NCI-H2171 treated with DMSO at 0.1 percent for 48 hours (cell line): ENCODE measurements around the gene ETV7.
"Not testable (repeated sequence)": the region's sequence is repeated elsewhere in the genome, so short reads cannot be mapped to it uniquely, and the experiment has no call there.

ENCODE experiments used
- DNase-seq: peaks from one replicate; lab custom pipeline; 2025; lab: John Stamatoyannopoulos, UW

ETV7 gene

DNA sequence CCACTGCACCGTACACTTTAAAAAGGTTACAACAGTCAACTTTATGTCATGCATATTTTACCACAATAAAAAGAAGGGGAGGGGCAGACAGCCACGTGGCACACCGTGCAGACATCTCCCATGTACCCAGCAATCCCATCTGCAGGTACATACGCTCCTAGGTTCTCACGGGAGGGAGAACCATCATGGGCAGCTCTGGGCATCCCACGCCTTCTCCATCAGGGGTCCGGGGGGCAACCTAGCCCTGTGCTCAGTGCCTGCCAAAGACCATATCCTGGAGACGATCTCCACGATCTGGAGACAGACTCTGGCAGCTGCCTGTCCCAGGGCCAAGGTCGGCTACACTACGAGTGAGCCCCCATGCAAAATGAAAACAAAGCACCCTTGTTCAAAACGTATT, 48.3 kb downstream of the ETV7 start:
- DNase-seq = no peak

DNA sequence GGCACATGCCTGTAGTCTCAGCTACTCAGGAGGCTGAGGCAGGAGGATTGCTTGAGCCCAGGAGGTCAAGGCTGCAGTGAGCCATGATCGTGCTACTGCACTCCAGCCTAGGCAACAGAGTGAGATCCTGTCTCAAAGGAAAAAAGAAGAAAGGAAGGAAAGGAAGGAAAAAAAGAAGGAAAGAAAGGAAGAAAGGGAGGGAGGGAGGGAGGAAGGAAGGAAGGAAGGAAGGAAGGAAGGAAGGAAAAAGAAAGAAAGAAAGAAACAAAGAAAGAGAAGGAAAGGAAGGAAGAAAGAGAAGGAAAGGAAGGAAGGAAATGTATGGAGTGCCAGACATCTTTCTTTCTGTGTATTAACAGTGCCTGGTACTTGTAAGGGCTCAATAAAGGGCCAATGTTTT, 49.2 kb downstream of the ETV7 start:
- not testable (repeated sequence) for DNase-seq

DNA sequence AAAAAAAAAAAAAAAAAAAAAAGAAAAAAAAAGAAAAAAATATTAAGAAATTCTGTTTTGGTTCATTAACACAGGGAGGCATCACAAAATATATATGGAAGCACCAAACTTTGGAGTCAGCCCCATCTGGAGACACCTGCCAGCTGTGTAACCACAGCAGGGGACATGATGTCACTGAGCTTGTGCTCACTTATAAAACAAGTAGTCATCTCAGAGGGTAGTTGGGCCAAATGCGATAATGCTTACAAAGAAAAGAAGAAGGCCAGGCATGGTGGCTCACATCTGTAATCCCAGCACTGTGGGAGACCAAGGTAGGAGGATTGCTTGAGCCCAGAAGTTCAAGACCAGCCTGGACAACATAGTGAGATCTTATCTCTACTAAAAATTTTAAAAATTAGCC, 49.7 kb downstream of the ETV7 start:
- no peak for DNase-seq

DNA sequence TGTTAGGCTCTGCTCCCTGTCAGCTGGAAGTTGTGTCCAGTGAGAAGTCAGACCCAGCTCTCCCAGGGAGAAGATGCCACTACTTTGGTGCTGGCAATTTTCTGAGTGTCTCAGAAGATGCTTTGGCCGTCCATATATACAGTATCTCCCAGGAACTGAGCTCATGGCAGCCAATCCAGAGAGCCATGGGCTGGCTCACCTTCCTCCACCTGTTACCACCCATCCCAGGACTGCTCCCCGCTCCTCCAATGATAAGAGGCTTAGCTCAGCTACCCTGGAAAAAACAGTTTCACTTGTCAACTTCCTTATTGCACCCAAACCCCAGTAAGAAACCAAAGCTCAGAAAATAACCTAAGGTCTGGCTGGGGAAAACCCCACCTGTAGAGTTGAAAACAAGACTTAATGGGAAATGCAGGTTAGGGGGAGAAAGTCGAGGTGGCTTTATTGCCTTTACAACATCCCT, 50.7 kb downstream of the ETV7 start, which contains the start of gene BNIP5:
Gene BNIP5 (minus strand): TSS at position 110 of the 463 bp plus-strand sequence. CDS start 6,198 bp downstream, outside the sequence.
- no peak for DNase-seq

DNA sequence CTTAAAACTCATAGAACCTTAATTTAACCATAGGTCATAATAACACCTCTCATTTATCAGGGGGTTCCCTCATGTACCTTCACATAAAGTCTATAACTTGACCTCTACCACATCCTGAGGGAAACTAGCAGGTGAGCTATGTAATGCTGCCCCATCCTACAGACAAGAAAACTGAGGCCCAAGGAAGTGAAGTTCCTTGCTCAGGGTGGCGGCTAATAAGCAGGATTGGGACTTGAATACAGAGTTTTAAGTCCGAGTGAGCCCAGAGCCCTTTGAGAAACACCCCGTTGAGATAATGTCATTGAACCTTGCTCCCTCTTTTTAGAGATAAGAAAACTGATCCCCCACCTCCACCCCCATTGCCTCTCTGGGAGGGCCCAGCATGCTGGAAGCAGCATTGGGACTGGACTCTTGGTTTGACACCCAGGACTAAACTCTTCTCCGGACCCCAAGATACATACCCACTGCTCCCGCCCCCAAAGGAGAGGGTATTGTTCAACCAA, 51.2 kb downstream of the ETV7 start:
- no peak for DNase-seq

DNA sequence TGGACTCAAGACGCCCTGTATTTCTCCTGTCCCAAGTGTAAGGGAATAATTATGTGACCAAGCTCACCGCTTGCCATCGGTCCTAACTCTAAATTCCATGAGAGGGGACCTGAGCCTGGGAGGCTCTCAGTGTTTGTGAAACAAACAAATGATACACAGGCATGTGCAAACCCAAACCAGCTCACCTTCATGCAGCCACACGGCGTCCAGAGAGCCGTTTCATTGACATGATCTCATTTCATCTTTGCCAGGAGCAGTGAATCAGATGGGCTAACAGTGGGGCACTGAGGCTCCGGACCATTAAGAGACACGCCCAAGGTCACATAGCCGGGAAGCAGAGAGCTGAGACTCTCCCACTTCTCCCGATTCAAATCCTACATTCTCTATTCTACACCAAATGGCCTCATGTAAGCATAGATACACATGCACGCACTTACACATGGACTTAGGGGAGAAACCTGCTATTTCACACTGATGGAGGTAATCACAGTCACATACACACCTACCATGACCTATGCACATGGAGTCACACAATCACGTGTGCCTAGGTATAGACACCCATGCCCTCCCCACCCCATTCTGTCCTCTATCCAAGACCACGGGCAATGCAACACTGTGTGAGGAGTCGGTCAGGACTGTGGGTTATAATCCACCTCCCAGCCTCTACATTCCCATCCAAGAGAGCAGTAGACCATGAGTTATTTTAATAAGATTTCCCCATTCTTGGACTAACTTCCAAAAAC, 51.8 kb downstream of the ETV7 start:
- DNase-seq = no peak

DNA sequence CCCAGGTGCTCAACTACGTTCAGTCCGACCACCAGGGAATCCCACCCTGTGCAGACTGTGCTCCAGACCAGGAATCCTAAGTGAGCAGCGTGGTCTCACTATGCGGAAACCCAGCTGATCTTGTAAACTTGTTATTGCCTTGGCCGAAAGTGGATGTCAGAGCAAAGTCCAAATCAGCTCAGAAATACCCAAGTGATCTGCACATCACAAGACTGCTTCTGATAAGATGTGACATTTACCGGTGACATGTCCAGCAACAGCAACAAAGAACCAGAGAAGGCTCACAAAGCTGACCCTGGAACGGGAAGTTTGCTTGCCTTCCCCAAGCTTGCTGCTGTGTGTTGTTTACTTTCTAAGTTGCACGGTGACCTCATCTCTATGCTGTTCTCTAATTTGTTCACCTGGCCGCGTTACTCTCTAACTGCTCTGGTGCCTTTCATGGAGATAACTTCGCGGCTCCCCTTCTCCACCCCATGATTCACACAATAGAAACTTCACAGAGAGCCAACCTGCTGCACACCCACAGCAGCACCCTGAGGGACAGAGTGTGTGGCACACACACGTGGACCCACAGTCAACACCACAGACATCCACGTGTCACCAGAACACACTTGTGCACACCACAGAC, 52.5 kb downstream of the ETV7 start:
- DNase-seq = no peak

DNA sequence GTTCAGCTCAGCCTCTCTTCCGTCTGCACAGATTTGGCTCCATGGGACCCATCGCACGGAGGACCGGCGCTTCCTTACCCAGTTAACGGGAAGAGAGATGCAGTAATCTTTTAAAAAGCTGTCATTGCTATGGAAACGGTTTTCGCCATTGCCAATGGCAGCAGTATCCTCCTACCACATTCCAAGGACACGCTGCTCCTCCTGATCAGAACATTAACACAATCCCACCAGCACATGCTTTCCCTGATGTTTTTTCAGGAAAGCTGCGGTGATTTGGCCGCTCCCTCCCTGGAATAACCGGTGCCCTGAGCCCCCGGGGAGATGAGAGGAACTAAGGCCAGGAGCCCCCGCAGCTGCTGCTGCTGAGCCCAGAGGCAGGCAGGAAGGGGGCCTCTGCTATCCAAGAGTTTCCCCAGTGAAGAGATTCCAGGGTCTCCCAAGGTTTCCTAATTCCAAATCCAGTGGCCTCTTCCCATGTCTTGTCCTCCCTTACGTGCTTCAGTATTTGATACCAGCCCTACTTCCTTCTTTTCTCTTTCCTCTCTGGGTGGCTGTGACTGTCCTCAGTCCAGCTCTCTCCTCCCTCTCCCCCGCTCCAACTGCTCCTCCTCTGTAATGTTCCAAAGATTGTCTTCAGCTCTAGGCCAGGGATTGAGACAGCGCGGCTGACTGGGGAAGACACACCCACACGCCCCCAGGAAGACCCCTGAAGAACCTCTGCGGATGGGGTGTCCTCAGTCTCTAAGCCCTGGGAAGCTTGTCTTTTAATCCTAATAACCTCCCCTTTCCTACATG, 53.3 kb downstream of the ETV7 start:
- no peak for DNase-seq

DNA sequence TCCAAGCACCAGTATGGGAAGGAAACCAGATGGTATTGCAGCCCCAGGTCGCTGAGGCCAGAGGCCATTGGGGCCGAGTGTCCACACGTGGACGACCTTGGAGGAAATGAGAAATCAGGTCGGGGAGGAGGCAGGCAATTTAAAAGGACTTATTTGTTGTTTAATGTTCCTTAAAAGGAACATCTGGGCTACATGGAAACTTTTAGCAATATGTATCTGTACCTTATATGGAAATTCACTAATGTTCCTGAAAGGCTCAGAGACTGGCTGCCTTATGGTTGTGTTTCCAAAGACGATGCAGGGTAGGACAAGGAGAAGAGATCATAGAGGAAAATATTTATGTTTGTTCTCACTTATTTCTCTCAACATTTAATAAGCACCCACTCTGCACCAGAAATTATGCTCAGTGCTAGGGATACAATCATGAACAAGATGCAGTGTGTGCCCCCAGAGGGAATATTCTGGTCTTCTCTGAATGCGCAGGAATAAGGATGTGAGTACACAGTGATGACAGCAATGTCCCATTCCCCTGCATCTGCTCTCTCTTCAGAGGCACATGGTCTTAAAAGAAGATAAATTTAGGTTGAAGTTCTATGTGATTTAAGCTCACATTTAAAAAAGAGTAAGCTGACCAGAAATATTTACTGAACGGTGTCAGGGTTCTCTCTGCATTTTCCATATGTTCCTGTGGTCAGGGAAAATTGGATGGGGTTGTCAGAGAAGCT, 54.1 kb downstream of the ETV7 start:
- DNase-seq = no peak

DNA sequence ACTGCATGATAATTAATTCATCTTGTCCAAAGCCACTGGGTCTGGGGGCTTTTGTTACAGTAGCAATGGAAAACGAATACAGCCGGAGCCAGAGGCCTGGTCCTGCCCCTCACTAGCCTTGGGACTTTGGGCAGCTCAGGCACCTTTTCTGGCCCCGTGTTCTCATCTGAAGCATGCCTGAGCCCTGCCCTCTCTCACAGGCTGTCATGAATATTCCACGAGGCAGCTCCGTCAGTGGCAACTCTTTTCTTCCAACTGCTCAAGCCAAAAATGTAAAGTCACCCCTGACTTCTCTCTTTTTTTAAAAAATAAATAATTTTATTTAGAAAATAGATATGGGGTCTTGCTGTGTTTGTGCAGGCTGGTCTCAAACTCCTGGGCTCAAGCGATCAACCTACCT, 56.1 kb downstream of the ETV7 start:
- DNase-seq = no peak

DNA sequence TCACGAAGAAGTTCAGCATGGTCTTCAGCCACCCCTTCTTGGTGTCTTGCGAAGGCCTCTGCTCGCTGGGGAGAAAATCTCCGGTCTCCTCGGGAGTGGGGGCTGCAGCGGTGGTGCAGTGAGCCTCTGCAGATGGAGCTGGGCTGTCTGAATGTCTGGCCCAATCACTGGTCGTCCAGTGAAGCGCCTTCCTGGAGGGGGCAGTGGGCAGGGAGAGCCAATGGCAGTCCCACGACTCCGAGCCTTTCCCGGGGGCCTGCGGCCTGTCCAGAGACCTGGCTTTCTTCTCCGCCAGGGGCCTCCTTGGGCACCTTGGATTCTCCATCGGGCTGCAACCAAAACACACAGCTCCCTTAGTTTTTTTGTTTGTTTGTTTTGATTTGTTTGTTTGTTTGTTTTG, 57.1 kb downstream of the ETV7 start:
- no peak for DNase-seq

DNA sequence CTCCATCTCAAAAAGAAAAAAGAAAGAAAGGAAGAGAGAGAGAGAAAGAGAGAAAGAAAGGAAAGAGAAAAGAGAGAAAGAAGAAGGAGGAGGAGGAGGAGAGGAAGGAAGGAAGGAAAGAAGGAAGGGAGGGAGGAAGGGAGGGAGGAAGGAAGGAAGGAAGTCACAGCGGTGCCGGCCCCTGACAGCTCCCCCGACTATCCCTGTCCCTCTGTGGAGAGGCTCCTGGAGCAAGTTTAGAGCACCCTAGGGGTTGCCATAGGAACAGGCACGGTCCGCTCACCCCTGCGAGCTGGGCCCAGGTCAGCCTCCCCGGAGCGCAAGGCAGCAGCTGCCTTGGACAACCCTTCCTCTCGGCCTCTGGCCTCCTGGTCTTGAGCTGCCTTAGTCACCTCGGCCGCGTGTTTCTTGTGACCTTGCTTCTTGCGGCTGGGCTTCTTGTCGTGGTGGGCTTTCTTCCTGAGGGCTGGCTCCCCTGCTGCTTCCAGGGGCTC, 57.6 kb downstream of the ETV7 start:
- DNase-seq = no peak

DNA sequence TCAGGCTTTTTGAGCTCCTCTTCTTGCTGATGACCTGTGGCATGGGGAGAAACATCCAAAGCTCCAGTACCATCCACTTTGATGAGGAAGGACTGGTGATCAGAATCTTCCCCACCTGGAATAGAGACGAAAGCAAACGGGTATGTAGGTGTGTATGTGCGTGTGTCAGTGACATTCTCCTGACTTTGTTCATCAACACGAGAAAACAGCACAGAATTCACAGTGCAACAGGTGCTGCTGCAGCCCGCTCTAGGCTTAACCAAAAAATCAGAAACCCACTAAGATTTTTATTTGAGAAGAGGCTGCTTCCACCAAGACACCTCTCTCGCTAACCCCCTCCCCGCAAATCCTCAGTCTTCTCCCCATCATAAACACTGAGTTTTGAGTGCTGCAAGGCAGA, 58.9 kb downstream of the ETV7 start:
- no peak for DNase-seq

DNA sequence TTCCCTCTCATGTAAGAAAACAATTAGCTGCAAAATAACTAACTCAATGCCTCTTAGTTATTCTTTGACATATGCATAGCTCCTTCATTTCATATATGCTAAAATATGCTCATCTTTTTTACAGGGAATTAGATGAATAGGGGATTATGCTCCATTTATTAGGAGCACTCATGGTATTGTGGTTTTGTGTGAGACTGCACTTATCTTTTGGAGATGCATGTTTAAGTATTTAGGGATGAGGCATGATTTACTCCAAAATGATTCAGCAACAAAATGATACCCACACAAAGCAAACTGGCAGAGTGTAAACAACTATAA, 59.6 kb downstream of the ETV7 start:
- no peak for DNase-seq

DNA sequence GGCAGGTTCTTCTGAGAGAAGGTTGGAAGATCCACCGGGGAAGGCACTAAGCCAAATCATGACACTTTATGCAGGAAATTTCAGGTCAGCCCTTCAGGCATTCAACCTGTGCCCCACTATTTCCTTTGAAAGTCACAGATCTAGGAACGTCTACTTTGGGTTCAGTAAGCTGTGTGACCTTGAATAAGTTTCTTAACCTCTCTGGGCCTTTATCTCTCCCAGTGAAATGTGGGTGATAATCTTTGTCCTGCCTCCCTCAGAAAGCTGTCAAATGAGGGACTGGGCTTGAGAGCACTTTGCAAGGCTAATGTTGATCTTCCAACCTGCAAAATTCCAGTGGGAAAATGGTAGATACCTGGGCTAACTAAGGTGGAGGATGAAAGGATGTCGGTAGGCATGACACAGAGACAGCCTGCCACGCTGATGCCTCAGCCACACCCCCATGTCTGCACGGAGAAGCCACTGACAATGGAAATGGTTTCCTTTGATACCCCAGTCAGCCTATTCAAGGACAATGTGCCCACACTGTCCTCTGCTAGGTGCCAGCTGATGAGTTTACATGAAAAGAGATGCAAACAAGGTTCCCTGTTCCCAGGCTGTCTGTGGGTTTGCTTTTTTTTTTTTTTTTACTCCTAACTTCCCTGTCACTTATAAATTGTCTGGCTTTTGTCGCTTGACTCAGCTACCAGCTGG, 60.1 kb downstream of the ETV7 start:
- peak; percentile 26 for DNase-seq

DNA sequence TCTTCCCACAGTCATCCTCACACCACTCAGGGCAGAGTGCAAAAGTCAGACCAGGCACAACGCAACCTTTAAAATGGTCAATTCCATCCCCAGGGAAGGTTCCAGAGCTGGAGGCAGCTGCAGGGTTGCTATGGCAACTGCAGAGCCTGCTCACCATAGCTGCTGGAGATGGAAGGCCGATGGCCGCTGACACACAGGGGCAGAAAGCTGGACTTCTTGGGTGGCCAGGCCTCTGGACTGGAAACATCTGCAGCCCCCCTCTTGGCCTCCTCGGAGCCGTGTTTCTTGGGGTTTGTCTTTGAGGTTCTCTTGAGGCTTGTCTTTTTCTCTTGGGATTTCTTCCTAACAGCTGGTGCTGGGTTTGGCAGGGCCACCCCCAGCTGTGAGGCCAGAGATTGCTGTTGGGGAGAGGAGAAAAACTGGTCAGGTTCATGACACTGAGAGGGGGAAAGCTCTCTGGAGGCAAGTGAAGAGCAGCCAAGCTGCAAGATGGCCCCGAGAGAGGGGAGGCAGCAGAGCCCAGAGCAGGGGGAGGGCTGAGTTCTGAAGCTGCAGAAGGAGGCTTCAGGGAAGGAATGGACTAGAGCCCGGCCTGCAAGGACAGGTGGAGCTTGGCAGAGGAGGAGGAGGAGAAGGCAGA, 61.0 kb downstream of the ETV7 start:
- DNase-seq = peak; percentile 51

DNA sequence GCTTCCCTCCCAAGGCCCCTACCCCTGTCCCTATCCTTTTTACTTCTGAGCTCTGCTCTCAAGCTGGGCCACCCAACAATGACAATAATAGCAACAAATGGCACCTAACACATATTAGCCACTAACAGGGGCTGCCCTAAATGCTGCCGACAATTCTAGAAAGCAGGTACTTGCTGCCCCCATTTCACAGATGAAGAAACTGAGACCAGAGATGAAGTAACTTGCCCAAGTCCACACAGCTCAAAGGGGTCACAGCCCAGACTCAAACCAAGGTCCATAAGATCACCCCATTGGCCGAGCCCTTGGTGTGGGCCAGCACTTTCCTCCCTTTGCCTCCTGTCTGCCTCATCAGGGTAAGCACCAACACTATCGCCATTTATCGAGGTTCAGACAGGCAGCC, 62.8 kb downstream of the ETV7 start:
- DNase-seq = no peak

DNA sequence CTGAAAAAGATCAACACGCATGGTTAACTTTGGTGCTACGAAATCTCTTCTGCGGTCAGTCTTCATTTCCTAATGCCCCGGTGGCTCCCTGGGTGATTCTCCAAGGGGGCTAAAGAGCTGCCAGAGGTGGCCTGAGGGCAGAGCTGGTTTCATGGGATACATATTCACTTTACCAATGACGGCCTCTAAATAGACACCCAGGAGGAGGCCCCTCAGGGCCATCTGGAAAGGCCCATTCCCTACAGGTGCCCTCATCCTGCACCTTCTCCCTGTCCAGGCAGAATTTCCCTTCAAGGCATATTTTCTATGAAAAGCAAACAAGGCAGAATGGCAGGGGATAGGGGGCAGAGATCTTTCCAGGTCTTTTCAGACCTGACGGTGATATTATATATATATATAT, 63.3 kb downstream of the ETV7 start:
- DNase-seq = no peak

DNA sequence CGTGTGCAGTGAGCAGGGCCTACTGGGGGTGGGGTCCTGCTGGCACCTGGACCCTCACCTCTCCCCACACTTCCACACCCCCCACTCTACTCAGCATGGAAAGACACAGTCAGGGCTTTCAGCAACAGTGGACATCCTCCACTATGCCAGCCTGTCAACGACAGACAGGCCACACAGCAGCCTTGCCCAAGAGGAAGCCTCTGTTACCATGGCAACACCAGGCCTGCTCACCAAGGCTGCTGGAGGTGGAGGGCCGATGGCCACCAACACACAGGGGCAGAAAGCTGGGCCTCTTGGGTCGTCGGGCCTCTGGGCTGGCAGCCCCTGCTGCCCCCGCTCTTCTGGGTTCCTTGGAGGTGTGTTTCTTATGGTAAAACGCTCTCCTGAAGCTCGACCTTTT, 64.4 kb downstream of the ETV7 start:
- DNase-seq = no peak

DNA sequence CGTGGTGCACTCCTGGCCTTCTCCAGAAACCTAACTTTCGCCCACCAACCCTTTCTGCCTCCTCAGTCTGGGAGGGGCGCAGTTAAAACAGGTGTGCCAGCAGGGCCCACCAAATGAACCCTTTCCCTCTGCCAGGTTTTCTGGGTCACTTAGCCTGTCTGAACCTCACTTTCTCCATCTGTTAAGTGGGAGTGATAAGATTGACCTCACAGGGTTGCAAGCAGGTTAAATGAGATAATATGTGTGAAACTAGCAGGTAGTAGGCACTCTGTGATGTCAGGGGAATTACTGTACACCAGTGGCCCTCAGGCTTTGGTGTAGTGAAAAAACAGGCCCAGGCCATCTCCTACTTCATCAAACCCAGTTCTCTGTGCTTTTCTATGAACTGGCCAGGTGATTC, 64.9 kb downstream of the ETV7 start:
- no peak for DNase-seq

DNA sequence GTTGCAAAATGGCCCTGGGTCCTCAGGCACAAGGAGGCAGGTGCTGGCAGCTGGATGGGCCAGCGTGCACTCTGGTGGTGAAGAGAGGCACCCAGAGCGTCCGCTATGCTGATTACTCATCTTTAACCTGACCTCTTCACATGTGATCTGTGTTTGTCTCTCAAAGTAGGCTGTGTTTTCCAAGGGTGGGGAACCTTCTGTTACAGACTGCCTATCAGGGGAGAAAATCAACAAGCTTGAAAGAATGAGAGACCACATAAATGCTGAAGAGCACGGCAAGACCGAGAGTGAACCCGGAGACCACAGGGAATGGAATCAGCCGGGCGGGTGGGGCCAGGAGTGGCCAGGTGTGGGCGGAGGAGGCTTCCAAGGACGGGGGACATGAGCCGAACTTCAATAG, 67.0 kb downstream of the ETV7 start:
- DNase-seq = no peak
